ENCODE results near the gene EYA2.

DNA sequence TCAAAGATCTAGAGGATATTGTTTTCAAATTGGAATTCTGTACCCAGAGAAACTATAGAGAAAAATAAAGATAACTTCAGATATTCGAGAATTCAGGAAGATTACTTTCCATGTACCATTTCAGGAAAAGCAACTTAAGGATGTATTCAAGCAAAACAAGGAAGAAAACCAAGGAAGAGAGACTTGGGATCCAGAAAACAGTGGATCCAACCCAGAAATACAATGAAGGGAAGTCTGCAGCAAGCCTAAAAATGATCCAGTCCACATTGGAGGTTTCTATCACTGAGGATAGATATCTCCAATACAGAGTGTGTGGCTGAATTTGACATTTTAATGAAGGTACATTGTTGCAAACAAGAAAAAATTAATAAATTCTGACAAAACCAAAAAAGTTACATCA lies 201.0 kb downstream of the EYA2 start:
- TF ChIP-seq JUND (IDR thresholded peaks at IDR 0.05) (no peak), RAD21 (IDR thresholded peaks at IDR 0.05) (no peak), EGR1 (IDR thresholded peaks at IDR 0.05; ENCODE audit: low read depth in 2 of 2) (no peak), SP1 (IDR thresholded peaks at IDR 0.05) (no peak)
- TF ChIP-seq, protein P1, sequence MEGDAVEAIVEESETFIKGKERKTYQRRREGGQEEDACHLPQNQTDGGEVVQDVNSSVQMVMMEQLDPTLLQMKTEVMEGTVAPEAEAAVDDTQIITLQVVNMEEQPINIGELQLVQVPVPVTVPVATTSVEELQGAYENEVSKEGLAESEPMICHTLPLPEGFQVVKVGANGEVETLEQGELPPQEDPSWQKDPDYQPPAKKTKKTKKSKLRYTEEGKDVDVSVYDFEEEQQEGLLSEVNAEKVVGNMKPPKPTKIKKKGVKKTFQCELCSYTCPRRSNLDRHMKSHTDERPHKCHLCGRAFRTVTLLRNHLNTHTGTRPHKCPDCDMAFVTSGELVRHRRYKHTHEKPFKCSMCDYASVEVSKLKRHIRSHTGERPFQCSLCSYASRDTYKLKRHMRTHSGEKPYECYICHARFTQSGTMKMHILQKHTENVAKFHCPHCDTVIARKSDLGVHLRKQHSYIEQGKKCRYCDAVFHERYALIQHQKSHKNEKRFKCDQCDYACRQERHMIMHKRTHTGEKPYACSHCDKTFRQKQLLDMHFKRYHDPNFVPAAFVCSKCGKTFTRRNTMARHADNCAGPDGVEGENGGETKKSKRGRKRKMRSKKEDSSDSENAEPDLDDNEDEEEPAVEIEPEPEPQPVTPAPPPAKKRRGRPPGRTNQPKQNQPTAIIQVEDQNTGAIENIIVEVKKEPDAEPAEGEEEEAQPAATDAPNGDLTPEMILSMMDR (IDR thresholded peaks at IDR 0.05; ENCODE audit: low read depth, low read length, missing input control): no peak
- TF ChIP-seq, protein P2, sequence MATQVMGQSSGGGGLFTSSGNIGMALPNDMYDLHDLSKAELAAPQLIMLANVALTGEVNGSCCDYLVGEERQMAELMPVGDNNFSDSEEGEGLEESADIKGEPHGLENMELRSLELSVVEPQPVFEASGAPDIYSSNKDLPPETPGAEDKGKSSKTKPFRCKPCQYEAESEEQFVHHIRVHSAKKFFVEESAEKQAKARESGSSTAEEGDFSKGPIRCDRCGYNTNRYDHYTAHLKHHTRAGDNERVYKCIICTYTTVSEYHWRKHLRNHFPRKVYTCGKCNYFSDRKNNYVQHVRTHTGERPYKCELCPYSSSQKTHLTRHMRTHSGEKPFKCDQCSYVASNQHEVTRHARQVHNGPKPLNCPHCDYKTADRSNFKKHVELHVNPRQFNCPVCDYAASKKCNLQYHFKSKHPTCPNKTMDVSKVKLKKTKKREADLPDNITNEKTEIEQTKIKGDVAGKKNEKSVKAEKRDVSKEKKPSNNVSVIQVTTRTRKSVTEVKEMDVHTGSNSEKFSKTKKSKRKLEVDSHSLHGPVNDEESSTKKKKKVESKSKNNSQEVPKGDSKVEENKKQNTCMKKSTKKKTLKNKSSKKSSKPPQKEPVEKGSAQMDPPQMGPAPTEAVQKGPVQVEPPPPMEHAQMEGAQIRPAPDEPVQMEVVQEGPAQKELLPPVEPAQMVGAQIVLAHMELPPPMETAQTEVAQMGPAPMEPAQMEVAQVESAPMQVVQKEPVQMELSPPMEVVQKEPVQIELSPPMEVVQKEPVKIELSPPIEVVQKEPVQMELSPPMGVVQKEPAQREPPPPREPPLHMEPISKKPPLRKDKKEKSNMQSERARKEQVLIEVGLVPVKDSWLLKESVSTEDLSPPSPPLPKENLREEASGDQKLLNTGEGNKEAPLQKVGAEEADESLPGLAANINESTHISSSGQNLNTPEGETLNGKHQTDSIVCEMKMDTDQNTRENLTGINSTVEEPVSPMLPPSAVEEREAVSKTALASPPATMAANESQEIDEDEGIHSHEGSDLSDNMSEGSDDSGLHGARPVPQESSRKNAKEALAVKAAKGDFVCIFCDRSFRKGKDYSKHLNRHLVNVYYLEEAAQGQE (IDR thresholded peaks at IDR 0.05): no peak
- TF ChIP-seq, protein P3, sequence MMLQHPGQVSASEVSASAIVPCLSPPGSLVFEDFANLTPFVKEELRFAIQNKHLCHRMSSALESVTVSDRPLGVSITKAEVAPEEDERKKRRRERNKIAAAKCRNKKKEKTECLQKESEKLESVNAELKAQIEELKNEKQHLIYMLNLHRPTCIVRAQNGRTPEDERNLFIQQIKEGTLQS (IDR thresholded peaks at IDR 0.05): no peak
